Hematopoietic multipotent progenitor cell (in vitro differentiated cells): ENCODE data around the gene FN1. TPM values are rescaled to one million over a fixed set of nuclear protein-coding genes. Genes with fewer than 3 reads are reported as not detected.
"Not testable (repeated sequence)": the region's sequence is repeated elsewhere in the genome, so short reads cannot be mapped to it uniquely, and the experiment has no call there.

Experiments
- DNase-seq, 3 donors: peaks; one replicate each; pipeline ENCODE4 v3.0.0-alpha.2; 2011 to 2015; ENCODE audit warnings: low read depth in 2 of 3, low spot score in 2 of 3
- total RNA-seq: library from RNA; depleted of rRNA; stranded (reverse); fragments of >200 nt; gene quantifications from one replicate; pipeline ENCODE4 v1.2.3, GENCODE V29; 2012

The FN1 gene
- total RNA-seq, 1 donor, result 0.54 TPM

GRCh38 chr2:215369181-215369760, 66.6 kb downstream of the FN1 start:
- DNase-seq, result no peak

GRCh38 chr2:215368493-215368809, 67.4 kb downstream of the FN1 start:
- no peak for DNase-seq

- DNase-seq, result no peak
Observed at GRCh38 chr2:215367662-215368492, 68.0 kb downstream of the FN1 start.

GRCh38 chr2:215366440-215367032, 69.3 kb downstream of the FN1 start:
- no peak for DNase-seq

- DNase-seq, result no peak
Observed at GRCh38 chr2:215365184-215365658, 70.6 kb downstream of the FN1 start.

- no peak for DNase-seq
Observed at GRCh38 chr2:215364157-215365155, 71.4 kb downstream of the FN1 start.

GRCh38 chr2:215363461-215364156, 72.3 kb downstream of the FN1 start:
- no peak for DNase-seq

- no peak for DNase-seq
Observed at GRCh38 chr2:215363039-215363438, 72.8 kb downstream of the FN1 start.

- DNase-seq, result no peak
Observed at GRCh38 chr2:215362562-215362904, 73.3 kb downstream of the FN1 start.

- DNase-seq, result no peak
Observed at GRCh38 chr2:215361876-215362561, 73.8 kb downstream of the FN1 start.

- DNase-seq, result no peak
Observed at GRCh38 chr2:215361211-215361875, 74.5 kb downstream of the FN1 start.

- DNase-seq, result no peak
Observed at GRCh38 chr2:215360596-215360995, 75.3 kb downstream of the FN1 start.

- DNase-seq, result not testable (repeated sequence)
Observed at GRCh38 chr2:215360059-215360458, 75.8 kb downstream of the FN1 start.

GRCh38 chr2:215359576-215359922, 76.3 kb downstream of the FN1 start:
- DNase-seq, result no peak

GRCh38 chr2:215358891-215359575, 76.8 kb downstream of the FN1 start:
- no peak for DNase-seq

GRCh38 chr2:215358312-215358845, 77.5 kb downstream of the FN1 start:
- no peak for DNase-seq

- DNase-seq, result no peak
Observed at GRCh38 chr2:215357660-215358059, 78.2 kb downstream of the FN1 start.

- no peak for DNase-seq
Observed at GRCh38 chr2:215356948-215357461, 78.9 kb downstream of the FN1 start.
